SIG-M5 (cell line): ENCODE results near the gene ZDHHC16.

Experiments used
- DNase-seq: peaks from one replicate; lab custom pipeline; 2025; lab: John Stamatoyannopoulos, UW

The ZDHHC16 gene

DNA sequence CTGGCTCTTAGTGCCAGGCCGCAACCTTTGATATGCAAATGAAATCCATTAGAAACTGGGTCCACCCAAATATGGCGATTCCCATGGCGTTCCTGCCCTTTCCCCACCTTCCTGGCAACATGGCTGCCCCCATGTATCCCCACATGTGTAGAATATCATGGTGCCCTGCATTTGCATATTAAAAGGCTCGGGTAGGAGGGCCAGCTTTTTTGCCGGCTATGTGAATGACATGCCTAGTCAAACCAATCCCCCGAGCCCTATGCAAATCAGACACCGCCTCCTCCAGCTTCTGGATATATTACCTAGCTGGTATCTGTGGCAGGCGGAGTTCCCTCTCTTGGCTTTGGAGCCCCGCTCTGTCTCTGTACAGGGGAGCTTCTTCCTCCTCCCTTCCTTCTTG lies 34.0 kb downstream of the ZDHHC16 start:
- DNase-seq = no peak

DNA sequence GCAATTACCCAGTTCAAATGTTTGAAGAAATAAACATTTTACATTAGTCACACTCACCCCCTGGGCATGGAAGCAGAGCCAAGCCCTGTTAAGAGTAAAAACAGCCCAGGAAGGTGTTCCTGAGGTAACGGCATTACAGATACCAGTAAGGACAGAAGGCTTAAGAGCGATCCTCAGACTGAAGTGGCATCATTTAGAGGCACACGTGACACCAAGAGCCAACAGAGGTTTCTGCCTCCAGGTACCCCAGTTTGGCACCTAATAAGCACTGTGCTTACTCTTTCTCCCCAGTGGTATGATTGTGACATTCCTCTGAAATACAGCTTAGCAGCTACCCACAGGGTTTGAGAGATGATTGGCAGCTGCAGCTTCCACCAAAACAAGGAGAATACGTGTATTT lies 35.1 kb downstream of the ZDHHC16 start:
- no peak for DNase-seq

DNA sequence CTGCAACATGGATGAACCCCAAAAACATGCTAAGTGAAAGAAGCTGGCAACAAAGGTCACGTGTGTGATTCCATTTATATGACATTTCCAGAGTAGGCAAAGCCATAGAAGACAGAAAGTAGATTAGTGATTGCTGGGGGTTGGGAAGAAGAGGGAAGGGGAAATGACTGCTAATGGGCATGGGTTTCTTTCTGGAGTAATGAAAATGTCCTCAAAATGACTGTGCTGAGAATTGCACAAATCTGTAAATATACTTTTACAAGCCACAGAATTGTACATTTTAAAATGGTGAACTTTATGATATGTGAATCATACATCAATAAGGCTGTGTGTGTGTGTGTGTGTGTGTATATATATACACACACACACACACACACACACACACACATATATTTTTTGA lies 36.4 kb downstream of the ZDHHC16 start:
- no peak for DNase-seq

DNA sequence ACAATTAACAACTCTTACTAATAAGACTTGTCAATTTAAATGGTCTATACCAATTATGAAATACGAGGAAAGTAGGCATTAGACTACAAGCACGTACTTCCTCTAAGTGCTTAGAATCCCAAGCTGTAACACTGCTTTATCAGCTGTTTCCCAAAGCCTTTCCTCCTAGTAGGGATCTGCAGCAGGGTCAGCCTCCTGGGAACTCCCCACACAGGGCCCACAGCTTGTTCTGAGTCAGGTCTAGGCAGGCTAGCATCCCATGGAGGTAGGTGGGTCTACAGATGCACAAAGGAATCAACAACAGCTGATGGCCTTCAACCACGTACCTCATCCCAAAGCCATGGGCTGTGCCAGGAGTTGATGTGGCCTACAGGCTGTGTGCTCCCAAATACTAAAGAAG lies 37.5 kb downstream of the ZDHHC16 start:
- no peak for DNase-seq

DNA sequence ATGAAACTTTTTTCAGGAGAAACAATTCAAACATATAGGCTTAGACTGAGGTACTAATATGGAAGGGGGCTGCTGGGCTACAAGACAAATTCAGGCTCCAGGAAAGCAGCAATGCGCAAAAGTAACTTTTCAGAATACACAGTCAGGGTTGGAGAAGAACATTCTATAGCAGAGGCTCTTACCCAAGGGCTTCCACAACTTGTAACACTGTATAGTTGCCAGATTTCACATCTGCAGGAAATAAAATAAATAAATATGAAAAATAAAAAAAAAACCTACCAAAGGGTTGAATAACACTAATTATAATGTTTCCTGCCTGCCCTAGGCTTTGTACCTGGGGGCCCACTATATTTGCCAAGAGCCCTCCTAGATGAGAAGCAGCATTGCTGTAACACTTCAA lies 37.9 kb downstream of the ZDHHC16 start:
- DNase-seq = no peak

DNA sequence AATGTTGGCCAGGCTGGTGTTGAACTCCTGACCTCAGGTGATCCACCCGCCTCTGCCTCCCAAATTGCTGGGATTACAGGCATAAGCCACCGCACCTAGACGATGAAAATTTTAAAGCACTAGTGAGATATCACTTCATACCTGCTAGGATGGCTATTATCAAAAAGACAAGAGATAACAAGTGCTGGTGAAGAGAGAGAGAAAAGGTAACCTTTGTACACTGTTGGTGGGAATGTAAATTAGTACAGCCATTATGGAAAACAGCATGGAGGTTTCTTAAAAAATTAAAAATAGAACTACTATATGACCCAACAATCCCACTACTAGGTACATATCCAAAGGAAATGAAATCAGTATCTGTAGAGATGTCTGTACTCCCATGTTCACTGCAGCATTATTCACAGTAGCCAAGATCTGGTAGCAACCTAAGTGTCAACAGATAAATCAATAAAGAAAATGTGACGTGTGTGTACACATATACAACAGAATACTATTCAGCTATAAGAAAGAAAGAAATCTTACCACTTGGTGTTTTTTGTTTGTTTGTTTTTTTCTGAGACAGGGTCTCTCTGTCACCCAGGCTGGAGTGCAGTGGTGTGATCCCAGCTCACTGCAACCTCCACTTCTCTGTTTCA lies 39.8 kb downstream of the ZDHHC16 start:
- no peak for DNase-seq

DNA sequence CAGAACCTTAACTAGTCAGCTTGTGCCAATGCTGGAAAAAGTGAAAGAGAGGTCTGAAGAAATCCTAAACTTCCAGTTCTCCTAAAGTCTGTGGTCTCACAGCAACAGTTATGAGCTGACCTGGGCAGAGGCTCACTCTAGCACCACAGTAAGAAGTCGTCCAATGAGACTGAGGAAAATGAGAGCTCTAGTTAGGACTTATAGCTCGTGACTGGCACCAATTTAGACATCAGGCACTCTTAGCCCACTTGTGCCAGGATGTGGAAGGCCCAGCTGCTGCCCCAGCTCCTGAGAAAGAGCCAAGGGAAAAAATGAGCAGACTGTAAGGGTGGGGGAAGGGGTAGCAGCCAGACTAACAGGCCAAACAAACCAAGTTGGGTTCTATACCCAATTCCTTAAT lies 44.6 kb downstream of the ZDHHC16 start:
- DNase-seq = no peak

DNA sequence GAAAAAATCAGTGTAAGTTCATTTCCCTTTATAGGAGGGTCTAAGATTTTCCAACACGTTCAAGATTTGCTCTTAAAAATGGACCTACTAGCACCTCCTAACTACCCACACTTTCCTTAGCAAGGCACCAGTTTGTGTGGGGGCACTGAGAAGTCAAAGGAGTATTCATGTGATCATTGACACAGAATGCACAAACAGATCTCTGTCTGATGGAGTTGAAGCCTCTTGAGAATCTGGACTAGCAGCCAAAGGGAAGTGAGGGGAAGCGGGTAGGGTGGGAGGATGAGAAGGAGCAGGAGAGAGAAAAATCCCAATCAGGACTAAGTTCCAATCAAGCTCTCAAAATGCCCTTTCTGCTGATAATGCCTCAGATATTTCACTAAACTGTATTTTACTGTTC lies 48.2 kb downstream of the ZDHHC16 start:
- DNase-seq = no peak

DNA sequence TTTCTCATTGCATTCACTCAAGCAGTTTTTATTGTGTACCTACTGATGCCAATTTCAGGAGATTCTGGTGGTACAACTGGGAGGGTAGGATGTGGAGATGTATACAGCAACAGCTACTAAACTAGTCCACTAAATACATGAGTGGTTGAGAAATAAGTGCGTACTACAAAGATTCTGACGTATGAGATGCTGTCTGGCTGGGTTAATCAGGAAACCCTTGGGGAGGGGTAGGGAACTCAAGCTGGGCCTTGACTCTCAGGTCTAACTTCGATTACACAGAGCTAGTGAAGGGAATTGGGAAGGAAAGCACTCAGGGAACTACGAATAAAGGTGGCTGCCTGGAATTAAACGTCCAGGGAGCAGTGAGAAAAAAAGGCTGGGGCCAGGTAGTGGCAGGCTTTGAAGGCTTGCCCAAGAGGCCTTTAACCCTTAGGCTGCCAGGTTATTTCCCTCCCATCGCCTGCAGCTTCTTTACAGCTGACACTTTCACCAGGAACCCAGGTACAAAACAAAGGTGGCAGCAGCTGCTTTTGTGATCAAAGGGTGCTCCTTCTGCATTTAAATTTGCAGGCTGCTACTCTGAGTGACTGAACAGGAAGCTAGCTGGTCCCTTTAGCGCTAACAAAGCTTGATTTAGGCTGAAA lies 49.0 kb downstream of the ZDHHC16 start:
- no peak for DNase-seq

DNA sequence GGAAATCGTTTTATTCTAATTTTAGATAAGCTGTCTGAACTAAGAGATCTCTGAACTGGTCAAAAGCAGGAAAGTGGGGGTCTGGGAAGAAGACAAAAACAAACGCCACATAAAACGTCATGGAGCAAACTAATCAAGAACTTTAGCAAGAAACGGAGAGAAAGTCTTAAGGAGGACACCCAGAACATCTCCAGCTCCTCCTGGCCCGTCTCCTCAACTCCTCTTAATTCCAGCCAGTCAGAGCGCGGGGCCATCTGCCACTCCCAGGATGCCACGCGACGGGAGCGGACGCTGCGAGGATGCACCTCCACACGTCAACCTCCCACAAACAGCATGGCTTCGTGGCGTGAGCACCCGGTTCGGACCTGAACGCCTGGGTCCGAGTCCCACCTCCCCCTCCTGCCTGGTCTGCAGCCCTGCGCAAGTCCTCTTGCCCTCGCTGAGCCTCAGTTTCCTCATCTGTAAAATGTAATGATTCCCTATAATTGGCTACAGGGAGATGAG lies 51.6 kb downstream of the ZDHHC16 start:
- DNase-seq = peak; percentile 18

DNA sequence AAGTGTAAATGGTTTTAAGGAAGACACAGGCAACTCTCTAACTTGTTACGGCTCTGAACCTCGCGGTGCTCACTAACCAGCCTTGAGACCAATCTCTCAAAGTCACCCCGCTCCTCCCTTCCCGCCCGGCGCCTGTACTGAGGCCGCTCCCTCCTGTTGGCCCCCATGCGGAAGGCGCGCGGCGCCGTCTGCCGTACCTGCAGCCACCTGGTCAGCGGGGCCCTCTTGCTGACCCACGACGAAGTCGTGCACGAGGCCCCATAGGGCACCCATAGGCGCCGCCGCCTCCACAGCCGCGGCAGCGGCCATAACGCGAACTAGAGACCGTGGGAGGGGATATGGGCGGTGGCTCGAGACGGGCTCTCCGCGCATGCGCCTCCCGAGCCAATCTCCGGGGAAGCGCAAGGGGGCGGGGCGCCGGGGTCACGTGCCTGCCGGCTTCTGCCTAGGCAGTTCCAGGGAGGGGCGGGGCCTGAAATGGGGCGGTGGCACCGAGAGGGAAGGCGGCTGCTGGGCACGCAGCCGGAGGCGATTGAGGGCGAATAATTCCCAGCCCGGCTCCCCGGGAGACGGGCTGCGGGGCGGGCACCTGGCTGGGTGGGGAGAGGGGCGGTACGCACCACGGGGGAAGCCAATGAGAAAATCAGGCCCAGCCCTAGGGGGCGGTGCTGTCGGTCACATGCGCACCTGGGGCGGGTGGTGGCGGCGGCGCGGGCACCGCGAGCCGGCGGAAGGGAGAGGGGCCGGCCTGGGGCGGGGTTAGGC lies 52.3 kb downstream of the ZDHHC16 start, which contains the start of gene MMS19:
Gene MMS19, minus strand, starts transcription at position 347 of the 765 bp plus-strand sequence. Its CDS starts 38 bp downstream, at position 309.
- peak; percentile 12 for DNase-seq

DNA sequence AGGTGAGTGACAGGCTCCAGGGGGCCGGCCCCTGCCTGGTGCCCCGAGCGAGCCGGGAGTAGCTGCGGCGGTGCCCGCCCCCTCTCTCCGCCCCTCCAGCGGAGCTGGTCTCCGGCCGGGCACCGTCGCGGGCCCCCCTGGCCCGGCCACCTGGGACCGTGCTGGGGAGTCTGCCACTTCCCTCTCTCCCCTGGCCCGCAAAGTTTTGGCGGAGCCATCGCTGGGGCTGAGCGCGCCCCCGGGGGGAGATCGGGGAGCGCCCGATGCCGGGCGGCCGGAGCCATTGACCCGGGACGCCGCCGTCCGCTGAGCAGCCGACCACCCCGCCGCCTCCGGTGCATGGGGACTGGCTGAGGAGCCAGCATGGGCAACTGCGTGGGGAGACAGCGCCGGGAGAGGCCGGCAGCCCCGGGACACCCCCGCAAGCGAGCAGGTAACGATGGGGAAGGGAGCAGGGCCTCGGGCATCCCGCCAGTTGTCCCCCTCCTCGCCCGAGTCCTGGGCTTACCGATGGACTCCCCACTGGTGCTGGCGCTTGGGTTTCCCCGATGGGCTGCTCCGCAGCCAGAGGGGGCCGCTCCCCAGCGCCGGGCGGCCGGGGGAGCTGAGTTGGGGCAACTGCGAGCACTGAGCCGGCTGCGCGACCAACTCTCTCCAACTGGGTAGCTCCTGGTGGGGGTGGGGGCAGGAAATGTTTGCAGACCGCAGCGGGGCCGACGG lies 53.0 kb downstream of the ZDHHC16 start, which contains the start of gene UBTD1:
Gene UBTD1, plus strand, starts transcription at position 84 of the 720 bp plus-strand sequence. Its CDS starts 280 bp downstream, at position 364.
- DNase-seq = no peak

DNA sequence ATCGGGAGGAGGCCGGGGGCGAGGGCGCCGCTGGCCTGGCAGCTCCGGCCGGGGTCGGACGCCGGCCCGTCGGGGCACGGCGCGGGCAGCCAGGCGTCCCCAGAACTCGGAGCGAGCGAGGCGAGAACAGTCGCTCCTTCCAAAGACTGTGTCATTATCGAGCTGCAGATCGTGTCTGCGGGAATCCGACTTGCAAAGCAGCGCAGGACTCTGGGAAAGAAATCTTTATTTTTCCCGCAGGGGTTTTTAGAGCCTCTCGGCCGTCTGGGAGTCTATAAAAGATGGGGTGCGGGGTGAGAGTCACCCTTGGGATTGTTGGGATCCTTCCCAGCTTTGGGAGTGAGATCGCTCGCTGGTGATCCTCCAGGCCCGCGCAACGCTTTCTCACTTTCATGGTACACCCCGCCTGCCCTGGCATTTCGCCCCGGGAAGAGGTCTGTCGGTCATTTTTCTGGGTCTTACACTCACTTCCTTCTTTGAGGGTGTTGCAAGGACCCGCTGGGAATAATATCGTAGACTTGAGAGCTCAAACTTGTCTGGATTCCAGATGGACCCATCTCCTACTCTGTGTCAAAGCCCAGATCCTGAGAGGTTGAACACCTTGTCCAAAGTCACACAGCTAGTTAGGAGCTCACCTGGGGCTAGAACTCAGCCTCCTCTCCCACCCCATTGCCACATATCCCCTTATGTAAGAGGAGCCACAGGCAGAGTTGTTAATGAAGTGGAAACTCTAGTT lies 53.8 kb downstream of the ZDHHC16 start:
- no peak for DNase-seq

DNA sequence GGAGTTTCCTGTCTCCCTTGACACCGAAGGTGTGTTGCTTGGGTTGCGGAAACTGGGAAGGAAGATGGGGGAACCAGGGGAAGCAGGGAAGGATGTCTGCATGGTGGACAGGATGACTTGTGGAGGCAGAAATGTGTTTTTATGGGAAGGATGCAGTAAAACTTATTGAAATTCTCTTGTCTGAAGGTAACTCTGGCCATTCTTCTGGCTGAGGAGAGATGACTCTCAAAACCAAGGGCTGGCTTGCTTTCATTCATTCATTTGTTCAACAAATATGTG lies 54.3 kb downstream of the ZDHHC16 start:
- no peak for DNase-seq

DNA sequence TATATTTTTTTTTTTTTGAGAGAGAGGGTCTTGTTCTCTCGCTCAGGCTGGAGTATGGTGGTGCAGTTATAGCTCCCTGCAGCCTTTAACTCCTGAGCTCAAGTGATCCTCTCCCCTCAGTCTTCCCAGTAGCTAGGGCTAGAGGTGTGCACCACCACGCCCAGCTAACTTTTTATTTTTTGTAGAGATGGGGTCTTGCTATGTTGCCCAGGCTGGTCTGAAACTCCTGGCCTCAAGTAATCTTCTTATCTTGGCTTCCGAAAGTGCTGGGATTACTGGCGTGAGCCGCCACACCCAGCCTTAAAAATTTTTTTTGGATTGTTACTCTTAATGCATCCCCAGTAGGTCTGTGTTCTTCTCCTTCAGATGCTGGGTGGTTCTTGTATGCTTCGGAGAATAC lies 56.9 kb downstream of the ZDHHC16 start:
- no peak for DNase-seq

DNA sequence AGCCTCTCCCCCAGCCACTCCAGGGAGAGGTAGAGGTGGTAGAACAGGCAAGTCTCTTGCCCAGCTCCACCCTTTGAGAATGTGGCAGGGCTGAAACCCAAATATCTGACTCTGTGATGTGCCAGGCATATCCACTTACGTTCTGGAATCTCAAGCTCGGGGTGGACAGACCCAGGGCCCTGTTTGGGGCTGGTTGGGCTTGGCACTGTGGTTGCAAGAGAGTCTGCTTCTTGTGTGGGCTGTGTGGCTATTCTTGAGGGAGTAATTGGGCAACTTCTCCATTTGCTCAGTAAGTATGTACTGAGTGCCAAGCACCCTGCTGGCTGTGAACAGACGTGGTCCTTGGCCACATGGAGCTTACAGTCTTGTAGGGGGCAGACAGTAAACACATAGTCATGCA lies 57.4 kb downstream of the ZDHHC16 start:
- DNase-seq = no peak

DNA sequence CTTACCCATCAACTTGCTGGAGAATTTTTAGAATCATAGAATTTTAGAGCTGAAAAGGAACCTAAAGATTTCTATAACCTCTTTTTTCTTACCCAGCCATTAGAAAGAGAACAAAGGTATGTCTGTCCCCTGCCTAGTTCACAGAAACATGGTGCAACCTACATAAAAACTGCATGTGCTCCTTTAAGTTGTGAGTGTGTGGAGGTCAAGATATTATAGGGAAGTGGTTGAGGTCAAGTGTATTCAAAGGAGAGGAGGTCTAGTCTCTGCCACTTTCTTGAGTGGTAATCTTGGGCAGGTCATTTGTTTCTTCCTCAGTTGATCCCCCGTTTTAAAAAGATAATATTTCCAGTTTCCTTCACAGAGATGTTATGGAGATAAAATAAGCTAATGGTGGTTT lies 59.2 kb downstream of the ZDHHC16 start:
- DNase-seq = no peak

DNA sequence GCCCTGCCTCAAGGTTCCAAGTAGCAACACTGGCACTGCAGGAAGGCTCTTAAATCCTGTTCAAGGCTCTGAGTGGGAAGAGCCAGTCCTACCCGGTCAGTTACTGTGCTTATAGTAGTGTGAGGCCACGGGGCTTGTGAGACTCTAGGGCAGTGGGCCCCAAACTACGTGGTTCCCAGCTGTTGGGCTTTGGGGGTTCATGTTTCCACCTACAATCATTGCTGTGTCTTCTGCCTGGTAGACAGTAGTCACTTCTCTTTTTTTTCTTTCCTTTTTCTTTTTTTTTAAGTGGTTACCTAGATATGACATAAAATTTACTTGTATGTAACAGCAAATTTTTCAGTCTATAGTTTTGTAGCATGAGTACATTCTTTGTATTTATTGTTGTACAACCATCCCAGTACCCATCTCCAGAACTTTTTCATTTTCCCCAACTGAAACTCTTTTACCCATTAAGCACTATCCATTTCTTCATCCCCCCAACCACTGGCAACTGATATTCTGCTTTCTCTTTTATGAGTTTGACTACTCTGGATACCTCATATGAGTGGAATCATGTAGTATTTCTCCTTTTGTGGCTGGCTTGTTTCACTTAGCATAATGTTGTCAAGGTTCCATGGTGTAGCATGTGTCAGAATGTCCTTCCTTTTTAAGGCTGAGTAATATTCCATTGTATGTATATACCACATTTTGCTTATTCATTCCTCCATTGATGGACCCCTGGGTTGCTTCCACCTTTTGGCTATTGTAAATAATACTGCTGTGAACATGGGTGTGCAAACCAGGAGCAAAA lies 60.4 kb downstream of the ZDHHC16 start:
- no peak for DNase-seq
